GM18517 (cell line): Measurements from ENCODE around the gene PSTK.
A peak's percentile ranks its signal among the peaks of the same experiment; 100 is the strongest.

Experiments
- ATAC-seq: cut with Tn5 transposase; IDR thresholded peaks from one replicate; pipeline ENCODE4 v1.9.1; 2021; ENCODE audit warnings: mild to moderate bottlenecking, moderate library complexity; ENCODE audit not compliant: unreplicated experiment

The PSTK gene

GRCh38 chr10:122992031-122992585 lies 11.9 kb downstream of the PSTK start:
- ATAC-seq, result no peak

GRCh38 chr10:122993797-122994336 lies 13.7 kb downstream of the PSTK start:
- no peak for ATAC-seq

GRCh38 chr10:122995936-122996335 lies 15.7 kb downstream of the PSTK start:
- no peak for ATAC-seq

GRCh38 chr10:122997864-122998263 lies 17.7 kb downstream of the PSTK start:
- no peak for ATAC-seq

GRCh38 chr10:122998360-122998917 lies 18.2 kb downstream of the PSTK start:
- no peak for ATAC-seq

GRCh38 chr10:122998934-122999333 lies 18.7 kb downstream of the PSTK start:
- no peak for ATAC-seq

- no peak for ATAC-seq
Measured at GRCh38 chr10:122999347-122999746, 19.1 kb downstream of the PSTK start.

GRCh38 chr10:123000155-123000554 lies 20.0 kb downstream of the PSTK start:
- ATAC-seq, result no peak

- no peak for ATAC-seq
Measured at GRCh38 chr10:123001370-123001769, 21.2 kb downstream of the PSTK start.

GRCh38 chr10:123004298-123004697 lies 24.1 kb downstream of the PSTK start:
- no peak for ATAC-seq

GRCh38 chr10:123007558-123008354 lies 27.6 kb downstream of the PSTK start:
- ATAC-seq, result peak; percentile 35

- ATAC-seq, result peak; percentile 78
Measured at GRCh38 chr10:123008355-123009104, 28.3 kb downstream of the PSTK start, which contains the start of the genes ACADSB and IKZF5. Gene ACADSB, plus strand, starts transcription at chr10:123009006. Its CDS starts 24 bp downstream, at chr10:123009030. Gene IKZF5, minus strand, starts transcription at chr10:123008795. Its CDS starts 10,170 bp downstream, at chr10:122998625.

- ATAC-seq, result peak; percentile 38
Measured at GRCh38 chr10:123009105-123009820, 29.1 kb downstream of the PSTK start.

- no peak for ATAC-seq
Measured at GRCh38 chr10:123011987-123012386, 31.8 kb downstream of the PSTK start.

GRCh38 chr10:123013456-123014419 lies 33.5 kb downstream of the PSTK start:
- ATAC-seq, result no peak

GRCh38 chr10:123014772-123015171 lies 34.6 kb downstream of the PSTK start:
- ATAC-seq, result no peak

- no peak for ATAC-seq
Measured at GRCh38 chr10:123016228-123016627, 36.0 kb downstream of the PSTK start.

- ATAC-seq, result no peak
Measured at GRCh38 chr10:123017421-123018165, 37.4 kb downstream of the PSTK start.

- ATAC-seq, result no peak
Measured at GRCh38 chr10:123018531-123018930, 38.3 kb downstream of the PSTK start.
